Activated CD8-positive, alpha-beta memory T cell treated with anti-CD3 and anti-CD28 coated beads, Interleukin-2, amount 50 U/mL, for 48 hours (primary cell): ENCODE data around the gene PRPF19.

Experiments used
- DNase-seq: peaks from one replicate; pipeline ENCODE4 v3.0.0-alpha.2; 2020

The PRPF19 gene

DNA sequence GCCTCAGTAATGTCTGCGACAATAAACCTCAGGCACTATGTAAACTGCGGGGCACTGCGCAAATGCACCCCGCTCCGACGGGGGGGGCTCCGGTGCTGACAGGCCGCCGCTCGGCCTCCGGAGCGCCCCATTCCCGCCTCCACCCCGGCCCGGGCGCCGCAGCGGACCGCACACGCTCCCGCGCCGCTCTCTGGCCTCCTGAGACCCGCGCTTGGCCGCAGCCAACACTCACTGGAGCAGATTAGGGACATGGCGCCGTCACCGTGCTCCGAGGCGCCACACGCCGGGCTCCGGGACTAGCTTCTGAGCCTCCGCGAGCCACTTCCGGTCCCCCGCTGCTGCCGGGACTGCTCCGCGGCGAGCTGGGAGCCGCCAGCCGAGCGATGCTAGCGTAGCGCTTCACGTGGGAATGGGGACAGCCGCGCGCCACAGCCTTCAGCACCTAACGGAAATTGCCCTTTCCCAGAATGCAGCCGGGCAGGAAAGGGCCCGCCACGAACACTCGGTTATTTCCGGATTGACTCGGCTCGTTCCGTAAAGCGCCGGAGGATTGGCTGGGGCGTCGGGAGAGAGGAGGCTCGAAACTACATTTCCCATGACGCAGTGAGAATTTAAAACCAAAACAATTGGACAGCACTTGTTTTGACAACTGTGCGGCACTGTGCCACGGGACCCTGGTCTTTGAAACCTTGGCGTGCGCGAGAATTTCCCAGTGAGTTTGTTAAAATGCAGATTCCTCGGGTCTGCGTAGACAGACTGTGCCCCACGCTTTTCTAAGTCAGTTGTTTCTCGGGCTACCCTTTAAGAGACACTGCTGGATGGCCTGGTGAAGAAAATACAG is at the start of gene PRPF19:
Gene PRPF19, minus strand, starts transcription at position 454 of the 841 bp plus-strand sequence. Its CDS starts 203 bp downstream, at position 251.
- peak; percentile 99 for DNase-seq

- DNase-seq = no peak
These were observed 49.2 kb upstream of the PRPF19 start for GRCh38 chr11:60955571-60955970.

- no peak for DNase-seq
These were observed 48.0 kb upstream of the PRPF19 start for GRCh38 chr11:60954421-60954820.

DNA sequence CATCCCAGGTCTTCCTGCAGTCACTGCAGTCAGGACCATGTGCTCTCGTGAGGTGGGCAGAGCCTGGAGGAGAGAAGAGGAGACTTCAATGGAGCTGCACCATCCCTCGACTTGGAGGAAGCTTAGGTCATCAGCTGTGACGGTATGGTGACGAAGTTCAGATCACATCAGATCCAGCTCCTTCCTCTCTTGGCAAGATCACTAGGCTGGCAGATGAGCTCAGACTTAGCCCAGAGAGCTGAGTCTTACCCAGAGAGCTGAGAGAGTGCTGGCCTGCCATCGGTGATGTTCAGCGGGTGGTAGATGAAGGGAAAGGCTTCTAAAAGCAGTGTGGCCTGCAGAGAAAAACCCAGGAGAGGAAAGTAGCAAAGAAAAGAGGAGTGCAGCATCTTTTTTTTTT is 47.4 kb upstream of the PRPF19 start:
- DNase-seq = no peak

DNA sequence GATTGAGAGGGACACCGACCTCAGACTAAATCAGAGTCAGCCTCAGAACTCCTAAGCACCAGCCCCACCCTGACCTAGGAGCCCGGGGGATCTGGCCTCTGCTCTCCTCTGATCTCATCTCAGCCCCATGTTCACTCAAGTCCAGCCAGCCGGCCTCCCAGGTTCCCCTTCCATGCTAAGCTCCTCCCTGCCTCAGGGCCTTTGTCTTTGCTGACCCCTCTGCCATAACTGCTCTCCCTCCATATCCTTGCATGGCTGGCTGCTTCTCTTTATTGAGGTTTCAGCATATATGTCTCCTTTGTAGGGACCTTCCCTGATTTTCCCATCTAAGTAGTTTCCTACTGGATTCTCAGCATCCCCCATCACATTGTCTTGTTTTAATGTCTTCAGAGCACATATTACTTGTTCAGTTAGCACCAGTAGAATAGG is 46.4 kb upstream of the PRPF19 start:
- no peak for DNase-seq

GRCh38 chr11:60951904-60952741 is 45.7 kb upstream of the PRPF19 start, which contains the start of gene SLC15A3:
Gene SLC15A3 (minus strand): TSS chr11:60952176. CDS start chr11:60951551, 625 bp downstream.
- peak; percentile 62 for DNase-seq

GRCh38 chr11:60951606-60951903 is 45.2 kb upstream of the PRPF19 start:
- DNase-seq = no peak

DNA sequence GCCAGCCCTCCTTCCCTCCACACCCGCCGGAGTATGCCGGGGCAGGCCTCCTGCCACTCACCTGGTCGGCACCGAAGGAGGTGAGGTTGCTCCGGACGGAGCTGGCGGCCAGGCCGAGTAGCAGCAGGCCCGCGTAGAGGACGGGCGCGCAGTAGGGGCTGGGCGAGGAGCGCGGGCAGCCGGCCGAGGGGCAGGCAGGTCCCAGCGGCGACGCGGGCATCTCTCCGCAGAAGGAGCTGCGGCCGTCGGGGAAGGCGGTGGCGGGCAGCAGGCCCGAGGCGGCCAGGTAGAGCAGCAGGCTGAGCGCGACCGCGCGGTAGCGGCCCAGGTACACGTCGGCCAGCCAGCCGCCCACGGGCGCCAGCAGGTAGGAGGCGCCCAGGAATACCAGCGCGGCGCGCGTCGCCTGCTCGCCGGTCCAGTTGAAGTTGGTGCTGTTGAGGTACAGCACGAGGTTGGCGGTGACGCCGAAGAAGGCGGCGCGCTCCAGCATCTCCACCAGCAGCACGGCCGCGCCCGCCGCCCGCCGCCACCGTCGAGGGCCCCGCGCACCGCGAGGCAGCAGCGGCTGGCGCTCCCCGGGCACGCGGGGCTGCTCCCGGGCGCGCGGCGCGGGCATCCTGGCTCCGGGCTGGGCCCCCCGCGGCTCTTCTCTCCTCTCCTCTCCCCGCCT is 44.7 kb upstream of the PRPF19 start:
- DNase-seq = peak; percentile 71

- no peak for DNase-seq
These were observed 43.6 kb upstream of the PRPF19 start for GRCh38 chr11:60950024-60950423.

DNA sequence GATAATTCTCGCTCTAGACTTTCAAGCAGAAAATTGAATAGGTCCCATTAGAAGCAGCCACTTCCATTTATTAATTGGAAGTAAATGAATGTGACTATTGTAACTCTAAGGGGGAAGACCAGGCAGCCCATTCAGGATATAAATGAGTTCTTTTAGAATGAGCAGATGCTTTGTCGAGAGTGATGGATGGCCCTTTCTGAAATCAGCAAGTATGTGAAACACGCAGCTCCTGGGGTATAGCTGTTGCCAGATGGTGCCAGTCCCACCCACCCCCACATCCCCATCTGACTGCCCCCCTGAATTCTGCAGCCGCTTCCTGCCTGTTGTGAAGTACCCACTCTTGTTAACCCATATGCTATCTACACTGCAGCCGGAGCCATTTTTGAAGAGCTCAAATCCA is 41.9 kb upstream of the PRPF19 start:
- no peak for DNase-seq

DNA sequence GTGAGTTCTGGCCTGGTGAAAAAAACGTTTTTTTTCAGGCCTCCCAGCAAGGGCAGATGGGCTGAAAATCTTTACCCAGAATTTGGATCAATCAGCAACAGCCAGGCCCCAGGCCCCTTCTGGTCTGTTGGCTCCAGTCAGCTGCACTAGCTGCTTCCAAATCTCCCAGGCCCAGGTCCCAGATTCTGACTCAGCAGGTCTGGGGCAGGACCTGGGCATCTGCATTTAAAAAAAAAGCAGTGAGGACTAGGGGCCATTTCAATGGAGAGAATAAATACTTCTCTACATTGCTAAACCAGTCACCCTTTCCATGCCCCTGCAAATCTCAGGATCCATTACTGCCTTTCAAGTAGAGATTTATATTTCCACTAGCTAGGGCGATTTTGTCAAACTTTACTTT is 41.3 kb upstream of the PRPF19 start:
- DNase-seq = no peak

GRCh38 chr11:60946601-60947264 is 40.3 kb upstream of the PRPF19 start:
- DNase-seq = no peak

DNA sequence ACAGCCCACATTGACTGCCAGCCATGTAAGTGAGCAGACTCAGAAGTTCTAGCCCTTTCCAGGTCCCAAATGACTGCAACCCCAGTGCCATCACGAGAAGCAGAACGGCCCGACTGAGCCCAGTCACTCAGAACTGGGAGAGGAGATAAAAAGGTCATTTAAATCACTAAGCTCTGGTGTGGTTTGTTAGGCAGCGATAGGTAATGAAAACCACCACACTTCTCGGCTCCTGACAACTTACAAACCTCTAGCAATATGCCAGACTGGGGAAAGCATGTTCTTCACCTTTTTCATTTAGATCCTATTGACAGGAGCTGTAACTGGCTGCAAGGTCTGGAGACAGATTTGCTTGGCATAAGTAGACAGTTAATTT is 38.9 kb upstream of the PRPF19 start:
- no peak for DNase-seq

DNA sequence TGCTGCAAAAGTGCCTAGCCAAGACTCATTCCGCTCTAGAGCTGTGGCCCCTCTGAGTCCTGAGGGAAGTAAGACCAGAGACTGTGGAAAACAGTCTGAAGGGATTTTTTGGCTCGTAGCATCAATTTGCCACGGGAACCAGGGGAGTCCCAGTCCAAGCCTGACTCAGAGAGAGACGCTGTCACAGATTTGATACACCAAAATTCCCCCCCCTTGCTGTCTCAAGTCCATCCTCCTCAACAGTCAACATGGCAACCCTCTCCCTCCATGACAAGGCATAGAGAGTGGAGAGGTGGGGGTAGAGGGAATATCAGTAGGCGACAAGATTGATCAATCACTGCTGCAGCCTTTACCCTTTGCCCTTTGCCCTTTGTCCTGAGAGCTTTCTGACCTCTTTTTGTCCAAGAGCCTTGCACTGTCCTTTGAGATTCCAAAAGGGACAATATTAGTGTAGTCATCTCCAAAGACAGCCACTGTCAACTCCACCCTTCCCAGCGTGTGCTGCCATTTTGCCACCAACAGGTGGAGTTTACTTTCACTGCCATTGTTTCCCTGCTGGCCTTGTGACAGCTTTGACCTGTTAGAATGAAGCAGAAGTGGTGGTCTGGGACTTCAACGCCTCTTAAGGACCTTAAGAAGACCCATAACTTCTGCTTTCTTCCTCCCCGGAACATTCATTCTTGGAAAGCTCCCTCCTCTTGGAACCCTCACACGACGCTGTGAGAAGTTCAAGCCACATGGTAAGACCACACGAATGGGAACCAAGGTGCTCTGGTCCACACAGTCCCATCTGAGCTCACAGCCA is 38.3 kb upstream of the PRPF19 start:
- no peak for DNase-seq

DNA sequence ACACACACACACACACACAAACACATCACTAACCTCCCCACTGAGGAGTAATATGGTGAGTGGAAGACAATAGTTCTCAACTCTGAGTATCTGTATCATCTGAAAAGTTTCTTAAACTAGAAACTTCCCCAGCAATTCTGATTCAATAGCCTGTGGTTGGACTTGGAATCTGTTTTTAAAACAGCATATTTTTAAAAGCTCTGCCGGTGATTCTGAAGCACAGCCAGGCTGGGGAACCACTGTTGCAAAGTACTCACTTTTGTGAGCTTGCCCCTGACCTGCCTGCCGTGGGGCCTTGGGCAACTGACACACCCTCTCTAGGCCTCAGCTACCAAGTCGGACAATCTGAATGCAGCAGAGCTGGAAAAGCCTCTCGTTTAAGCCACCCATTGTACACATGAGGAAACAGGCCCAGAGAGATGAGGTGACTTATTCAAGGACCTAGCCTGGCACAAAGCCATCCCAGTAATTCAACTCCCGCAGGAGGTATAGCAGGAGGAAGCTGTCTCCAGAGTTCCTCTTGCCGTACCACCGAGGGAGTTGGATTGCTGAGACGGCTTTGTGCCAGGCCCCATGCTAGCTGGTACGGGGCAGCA is 36.7 kb upstream of the PRPF19 start:
- no peak for DNase-seq

DNA sequence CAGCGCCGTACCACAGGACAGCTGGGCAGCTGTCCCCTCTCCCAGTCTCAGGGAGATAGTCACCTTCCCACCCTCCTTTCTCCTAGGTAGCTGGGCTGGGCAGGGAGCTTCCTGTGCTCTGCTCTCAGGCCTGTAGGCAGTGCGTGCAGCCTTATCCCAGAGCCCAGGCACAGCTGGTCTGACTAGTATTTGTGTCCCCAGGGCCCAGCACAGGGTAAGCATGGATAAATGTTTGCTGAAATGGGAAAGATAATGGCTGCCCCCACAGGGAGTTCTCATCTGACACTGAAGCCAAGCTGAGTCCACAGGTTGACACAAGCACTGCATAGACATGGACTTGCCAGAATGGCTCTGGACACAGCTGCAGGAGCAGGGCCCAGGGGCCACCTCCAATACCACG is 35.8 kb upstream of the PRPF19 start:
- no peak for DNase-seq

- DNase-seq = no peak
These were observed 35.2 kb upstream of the PRPF19 start for GRCh38 chr11:60941371-60942119.

- no peak for DNase-seq
These were observed 33.5 kb upstream of the PRPF19 start for GRCh38 chr11:60939855-60940254.

GRCh38 chr11:60939301-60939700 is 32.9 kb upstream of the PRPF19 start:
- no peak for DNase-seq

DNA sequence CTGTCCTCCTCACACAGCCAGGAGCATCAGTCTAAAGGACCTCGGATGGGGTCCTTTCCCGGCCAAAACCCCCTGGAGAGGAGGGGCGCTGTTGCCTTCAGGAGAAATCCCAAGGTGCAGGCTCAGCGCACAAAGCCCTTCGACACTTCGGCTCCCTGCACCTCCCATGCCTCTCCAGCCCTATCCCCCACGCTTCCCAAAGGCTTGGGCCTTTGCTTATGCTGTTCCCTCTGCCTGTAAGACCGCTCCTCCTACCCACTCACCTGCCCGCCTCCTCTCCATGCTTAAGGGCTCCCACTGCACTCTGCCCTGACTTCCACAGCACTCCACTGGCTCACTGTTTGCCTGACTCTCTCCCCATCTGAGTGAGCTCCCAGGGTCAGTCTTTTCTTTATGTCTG is 32.1 kb upstream of the PRPF19 start:
- DNase-seq = no peak

- DNase-seq = no peak
These were observed 31.4 kb upstream of the PRPF19 start for GRCh38 chr11:60937811-60938210.
